ENCODE measurements around the gene PTPRK. TPM values are rescaled to one million over a fixed set of nuclear protein-coding genes. Genes with fewer than 3 reads are reported as not detected.
A peak's percentile ranks its signal among the peaks of the same experiment; 100 is the strongest.

Gene PTPRK
- total RNA-seq, 2 donors from 2014 or later = 29.6 to 30.2 TPM

DNA sequence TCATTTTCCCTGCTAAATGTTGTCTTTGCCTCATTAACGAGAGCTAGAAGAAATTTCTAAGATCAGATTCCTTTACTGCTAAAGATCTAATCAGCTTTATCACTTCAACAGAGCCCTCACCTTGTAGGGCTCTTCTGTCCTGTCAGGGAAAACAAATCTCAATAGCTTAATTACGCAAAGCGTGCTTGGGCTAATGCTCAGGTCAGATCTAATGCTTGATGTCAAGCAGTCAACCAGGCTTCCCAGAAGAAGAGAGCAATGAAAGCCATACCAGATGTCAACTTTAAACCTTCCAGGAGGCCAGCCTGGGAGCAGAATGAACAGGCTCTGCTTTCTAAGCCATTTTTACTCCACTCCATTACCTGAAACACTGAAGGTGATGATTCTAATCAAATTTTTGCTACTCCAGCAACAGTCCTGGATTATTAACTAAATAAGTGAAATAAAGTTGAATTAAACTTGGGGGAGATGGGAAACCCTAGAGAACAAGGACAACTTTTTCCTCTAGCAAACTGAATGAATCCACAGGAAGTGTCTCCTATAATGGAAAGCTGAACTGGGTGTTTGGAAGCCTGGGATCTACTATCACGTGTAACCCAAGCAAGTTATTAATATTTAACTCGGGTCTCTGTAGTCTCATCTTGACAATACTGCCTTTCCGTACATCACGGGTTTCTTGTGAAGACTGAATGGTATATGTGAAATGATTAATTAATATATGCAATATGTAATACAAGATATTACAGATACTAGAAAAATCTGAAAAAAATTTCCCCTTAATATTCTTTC is 273.7 kb downstream of the PTPRK start:
- no peak for DNase-seq
- ATAC-seq = no peak
- intact Hi-C loops (cut with DNase I) = no loop called here

DNA sequence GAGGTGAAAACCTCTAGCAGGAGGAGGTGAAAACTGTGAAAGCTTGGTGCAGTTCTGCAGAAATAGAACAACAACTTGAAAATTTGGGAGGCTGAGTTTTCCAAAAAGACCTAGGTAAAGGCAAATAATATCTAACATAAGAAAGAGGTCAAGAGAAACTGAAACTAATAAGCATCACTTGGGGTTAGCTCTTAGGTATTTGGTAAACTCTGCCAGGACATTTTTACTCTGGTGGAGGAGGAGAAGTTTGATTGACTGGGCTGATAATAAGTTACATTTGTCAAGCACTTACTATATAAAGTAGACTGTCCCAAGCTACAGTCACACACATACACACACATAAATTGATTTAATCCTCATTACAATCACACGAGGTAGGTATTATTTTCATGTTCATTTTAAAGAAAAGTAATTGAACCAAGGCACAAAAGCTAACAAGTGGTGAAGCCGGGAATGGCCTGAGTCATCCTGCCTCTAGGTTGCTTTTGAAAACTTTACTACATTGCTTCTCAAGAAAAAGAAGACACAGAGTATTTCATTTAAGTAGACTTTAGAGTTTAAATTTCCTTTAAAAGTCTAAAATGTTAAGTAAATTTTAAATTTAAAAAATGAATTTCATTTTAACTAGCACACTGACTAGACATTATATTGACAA is 275.5 kb downstream of the PTPRK start:
- ATAC-seq (no peak), DNase-seq (no peak)
- intact Hi-C loops (cut with DNase I) = no loop called here

DNA sequence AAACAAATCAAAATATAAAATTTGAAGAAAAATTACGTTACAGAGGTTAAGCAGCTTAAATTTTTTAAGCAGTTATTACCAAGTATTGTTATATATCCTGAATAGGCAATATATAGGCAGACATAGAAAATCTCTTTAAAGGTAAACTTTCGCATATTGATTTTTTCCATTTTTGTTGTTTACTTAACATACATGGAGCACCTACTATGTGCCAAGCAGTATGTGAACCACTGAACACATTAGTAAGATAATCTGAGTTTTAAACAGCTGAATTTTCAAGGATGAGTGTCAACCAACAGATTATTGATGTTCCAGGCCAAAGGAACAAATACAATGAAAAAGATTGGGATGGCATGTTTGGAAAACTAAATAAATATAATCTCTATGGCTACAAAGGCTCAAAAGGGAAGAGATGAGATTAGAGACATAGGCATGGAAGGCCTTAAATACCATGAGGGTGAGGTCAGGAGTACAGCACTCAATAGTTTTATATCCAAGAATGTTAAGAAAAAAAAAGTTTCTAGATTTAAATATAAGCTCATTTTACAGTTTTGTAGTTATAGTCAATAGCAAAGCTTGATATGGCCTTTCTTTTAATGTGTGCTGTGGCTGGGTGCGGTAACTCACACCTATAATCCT is 277.5 kb downstream of the PTPRK start:
- intact Hi-C loops (cut with DNase I) = no loop called here
- ATAC-seq = no peak

DNA sequence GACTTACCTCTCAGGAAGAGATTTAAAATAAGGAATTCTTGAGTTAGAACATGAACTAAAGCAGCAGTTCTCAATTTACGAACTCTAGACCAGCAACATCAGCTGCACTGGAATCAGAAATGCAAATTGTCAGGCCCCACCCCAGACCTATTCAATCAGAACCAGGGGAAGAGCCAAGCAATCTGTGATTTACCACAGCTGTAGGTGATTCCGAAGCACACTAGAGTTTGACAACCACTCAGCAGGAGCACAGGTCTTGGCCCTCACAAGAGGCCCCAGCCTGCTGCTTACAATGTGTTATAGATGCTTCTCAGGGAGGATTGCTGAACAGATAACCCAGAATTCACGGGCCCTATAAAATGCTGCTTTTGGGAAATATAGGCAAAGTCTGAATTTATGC is 279.2 kb downstream of the PTPRK start:
- intact Hi-C loops (cut with DNase I) = no loop called here
- DNase-seq = no peak
- ATAC-seq = no peak

More for the DNA sequence above, 277.5 kb downstream of the PTPRK start:
- no peak for DNase-seq

DNA sequence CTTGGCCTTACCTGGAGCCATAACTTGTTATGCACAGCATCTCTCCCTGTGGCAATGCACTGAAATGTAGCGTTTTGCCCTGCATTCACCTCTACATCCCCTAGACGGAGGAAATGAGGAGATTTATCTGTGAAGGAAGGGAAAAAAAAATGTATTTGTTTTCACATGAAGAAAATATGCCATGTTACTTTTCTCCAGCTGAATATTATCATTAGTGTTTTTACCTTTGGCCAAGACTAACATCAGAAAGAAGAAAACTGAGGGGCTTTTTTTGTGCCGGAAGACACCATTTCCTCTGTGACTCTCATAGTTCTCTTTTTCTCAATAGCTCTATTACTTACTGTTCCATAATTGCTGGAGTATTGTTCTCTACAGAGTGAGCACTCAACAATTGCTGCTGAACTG is 280.4 kb downstream of the PTPRK start:
- DNase-seq (no peak), ATAC-seq (no peak)
- intact Hi-C loops (cut with DNase I) = no loop called here

- ATAC-seq (no peak), DNase-seq (no peak)
- intact Hi-C loops (cut with DNase I) = loop anchor here in 1 of 2 donors (10.0 kb wide), 1 partner anchor 276 kb away; no protein-coding TSS in a partner anchor
Observed at GRCh38 chr6:128239146-128239545, 281.3 kb downstream of the PTPRK start.

GRCh38 chr6:128238225-128238624 is 282.2 kb downstream of the PTPRK start:
- ATAC-seq = no peak
- DNase-seq = no peak
- intact Hi-C loops (cut with DNase I) = loop anchor here in 1 of 2 donors (10.0 kb wide), 1 partner anchor 277 kb away; no protein-coding TSS in a partner anchor

- intact Hi-C loops (cut with DNase I) = loop anchor here in 1 of 2 donors (10.0 kb wide), 1 partner anchor 279 kb away; no protein-coding TSS in a partner anchor
- ATAC-seq (no peak), DNase-seq (no peak)
Observed at GRCh38 chr6:128235556-128235955, 284.8 kb downstream of the PTPRK start.

GRCh38 chr6:128233531-128233930 is 286.9 kb downstream of the PTPRK start:
- no peak for ATAC-seq
- no peak for DNase-seq
- intact Hi-C loops (cut with DNase I) = loop anchor here in 1 of 2 donors (10.0 kb wide), 1 partner anchor 281 kb away; no protein-coding TSS in a partner anchor

- DNase-seq = no peak
- intact Hi-C loops (cut with DNase I) = loop anchor here in 1 of 2 donors (10.0 kb wide), 1 partner anchor 284 kb away; no protein-coding TSS in a partner anchor
Observed at GRCh38 chr6:128230267-128230989, 290.0 kb downstream of the PTPRK start.

GRCh38 chr6:128225612-128226011 is 294.8 kb downstream of the PTPRK start:
- ATAC-seq (no peak), DNase-seq (no peak)
- intact Hi-C loops (cut with DNase I) = no loop called here

More at GRCh38 chr6:128230267-128230989, 290.0 kb downstream of the PTPRK start:
- ATAC-seq = peak in 1 of 2 donors; percentile 43

DNA sequence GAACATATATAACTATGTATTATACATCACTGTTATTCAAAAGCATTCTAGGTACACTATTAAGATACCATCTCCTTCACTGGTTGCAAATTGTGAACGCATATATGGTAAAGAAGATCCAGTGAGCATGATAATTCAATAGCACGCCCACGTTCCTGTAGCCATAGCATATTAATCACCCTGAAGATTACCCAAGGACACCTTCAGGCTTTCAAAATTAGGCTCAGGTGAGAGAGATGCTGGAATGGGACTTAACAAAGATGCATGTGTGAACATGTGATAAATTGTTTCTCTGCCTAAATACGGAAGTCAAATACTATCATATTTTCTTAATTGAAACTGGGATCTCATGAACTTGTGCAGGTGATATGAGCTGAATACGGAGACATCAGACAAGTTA is 303.5 kb downstream of the PTPRK start:
- intact Hi-C loops (cut with DNase I) = no loop called here
- no peak for ATAC-seq
- DNase-seq = no peak

DNA sequence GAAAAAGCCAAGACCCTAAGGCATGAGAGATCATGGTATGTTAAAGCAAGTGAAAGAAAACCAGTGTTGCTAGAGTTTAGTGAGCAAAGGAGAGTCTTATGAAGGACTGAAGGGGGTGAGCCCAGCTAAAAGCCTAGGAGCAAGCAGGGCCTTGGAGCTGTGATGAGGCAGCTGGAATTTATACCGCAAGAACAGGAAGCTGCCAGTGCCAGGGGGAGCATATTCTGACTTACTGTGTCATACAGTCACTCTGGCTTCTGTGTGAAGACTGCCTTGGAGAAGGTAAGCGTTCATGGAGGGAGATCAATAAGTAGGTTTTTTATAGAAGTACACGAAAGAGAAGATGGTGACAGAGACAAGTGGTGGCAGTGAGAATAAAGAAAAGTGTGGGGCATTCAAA is 310.6 kb downstream of the PTPRK start:
- intact Hi-C loops (cut with DNase I) = no loop called here
- DNase-seq (no peak), ATAC-seq (no peak)

- DNase-seq (no peak), ATAC-seq (no peak)
- intact Hi-C loops (cut with DNase I) = no loop called here
Observed at GRCh38 chr6:128208851-128209580, 311.4 kb downstream of the PTPRK start.

- peak in 1 of 2 donors; percentile 48 for ATAC-seq
- intact Hi-C loops (cut with DNase I) = no loop called here
Observed at GRCh38 chr6:128208078-128208477, 312.3 kb downstream of the PTPRK start.

GRCh38 chr6:128206610-128207426 is 313.6 kb downstream of the PTPRK start:
- ATAC-seq = no peak
- intact Hi-C loops (cut with DNase I) = no loop called here
- no peak for DNase-seq

More at GRCh38 chr6:128208078-128208477, 312.3 kb downstream of the PTPRK start:
- no peak for DNase-seq

DNA sequence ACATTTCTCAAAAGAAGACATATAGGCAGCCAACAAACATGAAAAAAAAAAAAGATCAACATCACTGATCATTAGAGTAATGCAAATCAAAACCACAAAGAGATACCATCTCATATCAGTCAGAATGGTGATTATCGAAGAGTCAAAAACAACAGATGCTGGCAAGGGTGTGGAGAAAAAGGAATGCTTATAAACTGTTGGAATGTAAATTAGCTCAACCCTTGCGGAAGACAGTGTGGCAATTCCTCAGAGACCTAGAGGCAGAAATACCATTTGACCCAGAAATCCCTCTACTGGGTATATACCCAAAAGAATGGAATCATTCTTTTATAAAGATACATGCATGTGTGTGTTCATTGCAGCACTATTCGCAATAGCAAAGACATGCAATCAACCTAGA is 315.8 kb downstream of the PTPRK start:
- intact Hi-C loops (cut with DNase I) = no loop called here
- ATAC-seq = no peak
- no peak for DNase-seq

Measured in left cardiac atrium (tissue), 4 donors.